ENCODE data around the gene C6orf132.

Gene C6orf132

GRCh38 chr6:42068872-42069522, 73.4 kb downstream of the C6orf132 start:
- no peak for TF ChIP-seq CTCF (IDR thresholded peaks at IDR 0.05; ENCODE audit: low read depth, low read length, poor library complexity, severe bottlenecking)
- TF ChIP-seq EZH2phosphoT487 (IDR thresholded peaks at IDR 0.05; ENCODE audit: borderline replicate concordance, low read length) = no peak
- Histone ChIP-seq H3K79me2 (ENCODE audit: control insufficient read depth, low read length) (no peaks in the 10 kb centered on the region), H3K9me2 (replicated peaks; ENCODE audit: control insufficient read depth, low read length) (no peaks in the 10 kb centered on the region), H3F3A (ENCODE audit: control insufficient read depth, insufficient read depth) (no peaks in the 10 kb centered on the region), H3K36me3 (ENCODE audit: control insufficient read depth, low read length) (peaks cover 53% of the 10 kb centered on the region), H3K27me3 (ENCODE audit: control insufficient read depth, low read length) (no peaks in the 10 kb centered on the region), H3K4me2 (ENCODE audit: low read length) (no peak overlapping the region), H3K27ac (ENCODE audit: low read depth, low read length) (no peak overlapping the region), H4K20me1 (ENCODE audit: control insufficient read depth, insufficient read depth, low read depth, low read length) (no peaks in the 10 kb centered on the region), H3K4me3 (ENCODE audit: low read length) (no peak overlapping the region), H3K9me3 (ENCODE audit: control insufficient read depth, insufficient read depth, low read length) (no peaks in the 10 kb centered on the region), H3K4me1 (ENCODE audit: control insufficient read depth, low read length) (no peaks in the 10 kb centered on the region)

- Histone ChIP-seq H3K4me3 (ENCODE audit: low read length) (no peak overlapping the region), H3K27me3 (ENCODE audit: control insufficient read depth, low read length) (no peaks in the 10 kb centered on the region), H3K4me1 (ENCODE audit: control insufficient read depth, low read length) (no peaks in the 10 kb centered on the region), H3K27ac (ENCODE audit: low read depth, low read length) (no peak overlapping the region), H3K4me2 (ENCODE audit: low read length) (no peak overlapping the region), H3K79me2 (ENCODE audit: control insufficient read depth, low read length) (no peaks in the 10 kb centered on the region), H3K9me2 (replicated peaks; ENCODE audit: control insufficient read depth, low read length) (no peaks in the 10 kb centered on the region), H3F3A (ENCODE audit: control insufficient read depth, insufficient read depth) (no peaks in the 10 kb centered on the region), H3K9me3 (ENCODE audit: control insufficient read depth, insufficient read depth, low read length) (no peaks in the 10 kb centered on the region), H3K36me3 (ENCODE audit: control insufficient read depth, low read length) (peaks cover 61% of the 10 kb centered on the region), H4K20me1 (ENCODE audit: control insufficient read depth, insufficient read depth, low read depth, low read length) (no peaks in the 10 kb centered on the region)
- TF ChIP-seq EZH2phosphoT487 (IDR thresholded peaks at IDR 0.05; ENCODE audit: borderline replicate concordance, low read length) = no peak
- TF ChIP-seq CTCF (IDR thresholded peaks at IDR 0.05; ENCODE audit: low read depth, low read length, poor library complexity, severe bottlenecking) = no peak
Measured at GRCh38 chr6:42068173-42068572, 74.2 kb downstream of the C6orf132 start.

DNA sequence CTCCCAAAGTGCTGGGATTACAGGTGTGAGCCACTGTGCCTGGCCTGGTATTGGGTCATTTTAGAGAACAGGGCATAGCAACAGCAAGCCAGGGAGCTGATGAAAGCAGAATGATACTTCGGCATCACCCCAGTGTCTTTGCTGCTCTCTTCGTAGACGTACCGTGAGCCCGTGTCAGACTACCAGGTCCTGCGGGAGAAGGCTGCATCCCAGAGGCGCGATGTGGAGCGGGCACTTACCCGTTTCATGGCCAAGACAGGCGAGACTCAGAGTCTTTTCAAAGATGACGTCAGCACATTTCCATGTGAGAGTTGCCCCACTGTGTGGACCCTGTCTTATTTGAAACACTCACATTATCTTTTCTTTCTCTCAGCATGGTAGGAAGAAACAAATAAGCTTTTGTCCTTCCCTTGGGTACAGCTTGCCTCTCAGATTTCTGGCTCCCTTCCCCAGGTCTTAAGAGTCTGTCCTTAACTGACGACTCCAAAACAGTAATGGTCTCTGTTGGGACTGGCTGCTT, 76.2 kb downstream of the C6orf132 start:
- no peaks in the 10 kb centered on the region for H4K20me1 ChIP-seq (ENCODE audit: control insufficient read depth, insufficient read depth, low read depth, low read length)
- H3K4me1 ChIP-seq (ENCODE audit: control insufficient read depth, low read length) = no peaks in the 10 kb centered on the region
- H3K9me2 ChIP-seq (replicated peaks; ENCODE audit: control insufficient read depth, low read length) = no peaks in the 10 kb centered on the region
- H3F3A ChIP-seq (ENCODE audit: control insufficient read depth, insufficient read depth) = no peaks in the 10 kb centered on the region
- no peaks in the 10 kb centered on the region for H3K79me2 ChIP-seq (ENCODE audit: control insufficient read depth, low read length)
- H3K9me3 ChIP-seq (ENCODE audit: control insufficient read depth, insufficient read depth, low read length) = no peaks in the 10 kb centered on the region
- H3K27ac ChIP-seq (ENCODE audit: low read depth, low read length) = no peak overlapping the region
- TF ChIP-seq CTCF (IDR thresholded peaks at IDR 0.05; ENCODE audit: low read depth, low read length, poor library complexity, severe bottlenecking) = no peak
- TF ChIP-seq EZH2phosphoT487 (IDR thresholded peaks at IDR 0.05; ENCODE audit: borderline replicate concordance, low read length) = no peak
- no peak overlapping the region for H3K4me3 ChIP-seq (ENCODE audit: low read length)
- no peaks in the 10 kb centered on the region for H3K27me3 ChIP-seq (ENCODE audit: control insufficient read depth, low read length)
- no peak overlapping the region for H3K4me2 ChIP-seq (ENCODE audit: low read length)
- peaks cover 65% of the 10 kb centered on the region for H3K36me3 ChIP-seq (ENCODE audit: control insufficient read depth, low read length)

All from DOHH2 (cell line).